Measurements from ENCODE around the gene AQP2. TPM values are rescaled to one million over a fixed set of nuclear protein-coding genes. Genes with fewer than 3 reads are reported as not detected.
A peak's percentile ranks its signal among the peaks of the same experiment; 100 is the strongest.

AQP2 gene
- total and polyA plus RNA-seq, 2 experiments from 2014 or later = 0.07 TPM; not detected in 1

GRCh38 chr12:49939307-49939706, 11.2 kb upstream of the AQP2 start:
- H3K4me3 ChIP-seq = no peak overlapping the region
- Mint-ChIP-seq H3K36me3 (ENCODE audit: low read depth) (no peaks in the 10 kb centered on the region), H3K9me3 (no peaks in the 10 kb centered on the region), H3K27me3 (ENCODE audit: insufficient read depth, low read depth, poor library complexity) (peaks cover 6% of the 10 kb centered on the region), H3K4me1 (peaks cover 17% of the 10 kb centered on the region), H3K27ac (no peak overlapping the region), H3K4me3 (no peak overlapping the region)
- H3K36me3 ChIP-seq (ENCODE audit: insufficient read depth) = no peaks in the 10 kb centered on the region
- no peaks in the 10 kb centered on the region for H3K79me2 ChIP-seq (replicated peaks; ENCODE audit: insufficient read depth)
- TF ChIP-seq ETS1 (IDR thresholded peaks at IDR 0.05) (no peak), REST (IDR thresholded peaks at IDR 0.05; ENCODE audit: unreplicated experiment) (no peak)
- no peaks in the 10 kb centered on the region for H4K20me1 ChIP-seq (replicated peaks; ENCODE audit: insufficient read depth)
- 0 out of 2 replicates have a peak, but pooled peaks cover 3% of the 10 kb centered on the region for H3K9me2 ChIP-seq (ENCODE audit: insufficient read depth)
- no peak overlapping the region for H2AFZ ChIP-seq
- H3K4me1 ChIP-seq (ENCODE audit: insufficient read depth) = no peaks in the 10 kb centered on the region
- DNase-seq (ENCODE audit: low spot score) (no peak), ATAC-seq (no peak)
- H3K27ac ChIP-seq (ENCODE audit: low read depth) = no peak overlapping the region
- H3K27me3 ChIP-seq (ENCODE audit: insufficient read depth) = no peaks in the 10 kb centered on the region
- no peak overlapping the region for H3K4me2 ChIP-seq
- H3F3A ChIP-seq (replicated peaks; ENCODE audit: low read depth) = no peaks in the 10 kb centered on the region

- H3K4me3 Mint-ChIP-seq = no peak overlapping the region
- Histone ChIP-seq H2AFZ (no peak overlapping the region), H3K27ac (ENCODE audit: low read depth) (no peak overlapping the region), H3F3A (replicated peaks; ENCODE audit: low read depth) (no peaks in the 10 kb centered on the region), H3K9me2 (ENCODE audit: insufficient read depth) (0 out of 2 replicates have a peak, but pooled peaks cover under 1% of the 10 kb centered on the region), H3K4me3 (no peak overlapping the region), H4K20me1 (replicated peaks; ENCODE audit: insufficient read depth) (no peaks in the 10 kb centered on the region), H3K27me3 (ENCODE audit: insufficient read depth) (no peaks in the 10 kb centered on the region), H3K79me2 (replicated peaks; ENCODE audit: insufficient read depth) (no peaks in the 10 kb centered on the region), H3K4me2 (no peak overlapping the region), H3K36me3 (ENCODE audit: insufficient read depth) (no peaks in the 10 kb centered on the region), H3K4me1 (ENCODE audit: insufficient read depth) (no peaks in the 10 kb centered on the region)
- DNase-seq (ENCODE audit: low spot score) = no peak
- H3K9me3 Mint-ChIP-seq = no peaks in the 10 kb centered on the region
- H3K27ac Mint-ChIP-seq = no peak overlapping the region
- H3K27me3 Mint-ChIP-seq (ENCODE audit: insufficient read depth, low read depth, poor library complexity) = peaks cover 6% of the 10 kb centered on the region
- H3K4me1 Mint-ChIP-seq = peaks cover 17% of the 10 kb centered on the region
- H3K36me3 Mint-ChIP-seq (ENCODE audit: low read depth) = no peaks in the 10 kb centered on the region
- peak; percentile 23; the same call in 2 of the 3 replicates for ATAC-seq
- no peak for TF ChIP-seq JUNB (IDR thresholded peaks at IDR 0.05; ENCODE audit: unreplicated experiment)
- no peak for TF ChIP-seq ZNF114 (CRISPR knock-in tag; IDR thresholded peaks at IDR 0.05)
- no peak for TF ChIP-seq REST (IDR thresholded peaks at IDR 0.05; ENCODE audit: unreplicated experiment)
- no peak for TF ChIP-seq EZH2 (IDR thresholded peaks at IDR 0.05; ENCODE audit: low read depth, unreplicated experiment)
- TF ChIP-seq ZNF331 (CRISPR knock-in tag; IDR thresholded peaks at IDR 0.05; ENCODE audit: low read depth) = no peak
- no peak for TF ChIP-seq STAT1 (IDR thresholded peaks at IDR 0.05; ENCODE audit: unreplicated experiment)
- TF ChIP-seq NANOG (IDR thresholded peaks at IDR 0.05; ENCODE audit: borderline replicate concordance) = no peak
- TF ChIP-seq EZH2phosphoT487 (IDR thresholded peaks at IDR 0.05; ENCODE audit: unreplicated experiment) = no peak
These were observed 10.8 kb upstream of the AQP2 start for GRCh38 chr12:49939707-49940106.

Data from GM23338 (cell line).